Hepatocyte (in vitro differentiated cells): ENCODE measurements around the gene PSMC5. TPM values are rescaled to one million over a fixed set of nuclear protein-coding genes. Genes with fewer than 3 reads are reported as not detected.

ENCODE experiments used
- DNase-seq: peaks from one replicate; pipeline ENCODE4 v3.0.0-alpha.2; 2016; ENCODE audit warnings: low spot score
- H2AFZ ChIP-seq: fragments of 200-600 bp; sonication (generic); 2 replicates; pipeline ENCODE4 v1.6.0; 2016; ENCODE audit warnings: antibody characterized with exemption, mild to moderate bottlenecking
- H3K27ac ChIP-seq: fragments of 200-600 bp; sonication (generic); 2 replicates; pipeline ENCODE4 v1.5.1; 2016; ENCODE audit warnings: mild to moderate bottlenecking
- H3K27me3 ChIP-seq: fragments of 200-600 bp; sonication (generic); 2 replicates; pipeline ENCODE4 v1.6.1; 2016
- H3K36me3 ChIP-seq: fragments of 200-600 bp; sonication (generic); replicated peaks from 2 replicates; pipeline ENCODE4 v1.5.1; 2016; ENCODE audit warnings: low read depth; ENCODE audit not compliant: insufficient read depth
- H3K4me1 ChIP-seq: fragments of 200-600 bp; sonication (generic); 2 replicates; pipeline ENCODE4 v1.5.1; 2016; ENCODE audit warnings: mild to moderate bottlenecking, moderate library complexity; ENCODE audit not compliant: insufficient read depth
- H3K4me2 ChIP-seq: fragments of 200-600 bp; sonication (generic); 2 replicates; pipeline ENCODE4 v1.6.0; 2016
- H3K4me3 ChIP-seq: fragments of 200-600 bp; sonication (generic); 2 replicates; pipeline ENCODE4 v1.5.1; 2016; ENCODE audit warnings: mild to moderate bottlenecking
- H3K79me2 ChIP-seq: fragments of 200-600 bp; sonication (generic); 2 replicates; pipeline ENCODE4 v1.6.0; 2017; ENCODE audit warnings: mild to moderate bottlenecking
- H3K9me2 ChIP-seq: fragments of 200-600 bp; sonication (generic); replicated peaks from 2 replicates; pipeline ENCODE4 v1.6.0; 2017; ENCODE audit warnings: mild to moderate bottlenecking; ENCODE audit not compliant: insufficient read depth
- H3K9me3 ChIP-seq: fragments of 200-600 bp; sonication (generic); 2 replicates; pipeline ENCODE4 v1.5.1; 2016; ENCODE audit warnings: low read depth, mild to moderate bottlenecking
- H4K20me1 ChIP-seq: fragments of 200-600 bp; sonication (generic); 2 replicates; pipeline ENCODE4 v1.6.0; 2016; ENCODE audit warnings: mild to moderate bottlenecking; ENCODE audit not compliant: insufficient read depth, poor library complexity, severe bottlenecking
- CTCF ChIP-seq: fragments of 200-600 bp; sonication (generic); IDR thresholded peaks from 2 replicates; pipeline ENCODE4 v1.5.1; 2016; ENCODE audit warnings: antibody characterized with exemption, mild to moderate bottlenecking; ENCODE audit not compliant: poor library complexity
- EZH2 ChIP-seq: fragments of 200-600 bp; sonication (generic); IDR thresholded peaks from 2 replicates; pipeline ENCODE4 v1.6.1; 2016; ENCODE audit warnings: antibody characterized with exemption, mild to moderate bottlenecking, borderline replicate concordance
- EZH2phosphoT487 ChIP-seq: fragments of 200-600 bp; sonication (generic); IDR thresholded peaks from one replicate; pipeline ENCODE4 v1.6.1; 2018; ENCODE audit warnings: antibody characterized with exemption, mild to moderate bottlenecking, low read depth, moderate library complexity; ENCODE audit not compliant: unreplicated experiment, severe bottlenecking
- WGBS: methylation state at CpG from one replicate; pipeline ENCODE4 v1.1.6; 2016; ENCODE audit warnings: low lambda C conversion rate; ENCODE audit errors: missing lambda C conversion rate; 5-methylcytosine and 5-hydroxymethylcytosine counted together
- polyA plus RNA-seq: library from polyadenylated mRNA; unstranded; fragments of >200 nt; fragmentation: Nextera tagmentation; extraction: Ambion mirVana; gene quantifications from 2 replicates; pipeline ENCODE4 v1.2.1, GENCODE V29; 2016
- total RNA-seq: library from RNA; depleted of rRNA; stranded (reverse); fragments of >200 nt; gene quantifications from 2 replicates; pipeline ENCODE4 v1.2.3, GENCODE V29; 2014

PSMC5 gene
- total and polyA plus RNA-seq, 2 experiments from 2014 or later = 46.6 to 132 TPM

GRCh38 chr17:63798572-63799106, 28.6 kb upstream of the PSMC5 start:
- no peaks in the 10 kb centered on the region for H3K4me1 ChIP-seq
- no peaks in the 10 kb centered on the region for H4K20me1 ChIP-seq
- no peak overlapping the region for H2AFZ ChIP-seq
- DNase-seq = no peak
- TF ChIP-seq EZH2phosphoT487 (no peak), CTCF (no peak), EZH2 (no peak)
- no peaks in the 10 kb centered on the region for H3K27me3 ChIP-seq
- no peak overlapping the region for H3K4me3 ChIP-seq
- H3K4me2 ChIP-seq = no peak overlapping the region
- peaks cover 32% of the 10 kb centered on the region for H3K79me2 ChIP-seq
- no peak overlapping the region for H3K27ac ChIP-seq
- peaks cover 21% of the 10 kb centered on the region for H3K36me3 ChIP-seq
- H3K9me3 ChIP-seq = no peaks in the 10 kb centered on the region
- WGBS = 83% methylated on average over 3 of the region's 3 CpGs
- no peaks in the 10 kb centered on the region for H3K9me2 ChIP-seq

GRCh38 chr17:63800783-63801182, 26.4 kb upstream of the PSMC5 start:
- Histone ChIP-seq H3K4me2 (no peak overlapping the region), H3K27ac (no peak overlapping the region), H3K9me2 (no peaks in the 10 kb centered on the region), H3K9me3 (no peaks in the 10 kb centered on the region), H2AFZ (no peak overlapping the region), H3K4me1 (no peaks in the 10 kb centered on the region), H3K79me2 (peaks cover 26% of the 10 kb centered on the region), H3K36me3 (peaks cover 21% of the 10 kb centered on the region), H3K27me3 (no peaks in the 10 kb centered on the region), H4K20me1 (no peaks in the 10 kb centered on the region), H3K4me3 (no peak overlapping the region)
- no peak for DNase-seq
- TF ChIP-seq EZH2 (no peak), CTCF (no peak), EZH2phosphoT487 (no peak)
- WGBS = 100% methylated on average over 1 of the region's 1 CpG

- no peaks in the 10 kb centered on the region for H3K4me1 ChIP-seq
- WGBS = 100% methylated on average over 1 of the region's 1 CpG
- H4K20me1 ChIP-seq = no peaks in the 10 kb centered on the region
These were observed 22.9 kb upstream of the PSMC5 start for GRCh38 chr17:63804328-63804727.

More at GRCh38 chr17:63804328-63804727, 22.9 kb upstream of the PSMC5 start:
- no peak for DNase-seq
- Histone ChIP-seq H3K9me2 (no peaks in the 10 kb centered on the region), H3K27me3 (no peaks in the 10 kb centered on the region), H3K4me3 (no peak overlapping the region), H3K9me3 (no peaks in the 10 kb centered on the region), H2AFZ (no peak overlapping the region), H3K36me3 (peaks cover 8% of the 10 kb centered on the region), H3K27ac (no peak overlapping the region), H3K79me2 (peaks cover 26% of the 10 kb centered on the region), H3K4me2 (no peak overlapping the region)
- no peak for TF ChIP-seq EZH2phosphoT487
- no peak for TF ChIP-seq EZH2
- TF ChIP-seq CTCF = no peak
